Pancreas (tissue), 10 donors: ENCODE results near the gene CDC27. TPM values are rescaled to one million over a fixed set of nuclear protein-coding genes. Genes with fewer than 3 reads are reported as not detected.
"Not testable (repeated sequence)": the region's sequence is repeated elsewhere in the genome, so short reads cannot be mapped to it uniquely, and the experiment has no call there.

ENCODE experiments used
- ATAC-seq, 4 donors: fragments of 200-7000 bp; cut with Tn5 transposase; one replicate each; pipeline versions ENCODE4 v1.8.0 to v1.9.1; 2020; ENCODE audit warnings: mild to moderate bottlenecking in 4 of 4, moderate library complexity in 4 of 4
- DNase-seq, 6 donors: peaks; one replicate each; pipeline ENCODE4 v3.0.0-alpha.2; 2020
- FAIRE-seq: peaks from 2 replicates; lab custom pipeline; 2012; peaks lifted over from hg19 to GRCh38; lab: Jason Lieb, UNC
- H3K27ac ChIP-seq, 4 donors: fragments of 200-600 bp; sonication (generic); 1 replicate in 3 of 4; 2 replicates in 1 of 4; pipeline versions ENCODE4 v1.5.0 to v1.8.0; 2020
- H3K27me3 ChIP-seq, 4 donors: fragments of 200-600 bp; one replicate each; pipeline ENCODE4 v1.8.0; 2021
- H3K36me3 ChIP-seq, 3 donors: fragments of 200-600 bp; sonication (generic) in 1 of 3; one replicate each; pipeline versions ENCODE4 v1.5.0 to v1.8.0; 2020 to 2021
- H3K4me1 ChIP-seq, 3 donors: fragments of 200-600 bp; one replicate each; pipeline ENCODE4 v1.8.0; 2021
- H3K4me3 ChIP-seq, 4 donors: fragments of 200-600 bp; sonication (generic) in 2 of 4; one replicate each; pipeline versions ENCODE4 v1.5.0 to v1.8.0; 2020 to 2021
- H3K9me3 ChIP-seq, 4 donors: fragments of 200-600 bp; one replicate each; pipeline ENCODE4 v1.8.0; 2021
- WGBS, 2 donors: extraction: QIAGEN DNeasy Blood & Tissue Kit; methylation state at CpG; one replicate each; pipeline ENCODE4 v1.1.7; 2013; 5-methylcytosine and 5-hydroxymethylcytosine counted together
- intact Hi-C, 3 donors: fragments of 100-400 bp; cut with DNase I; formaldehyde crosslinking; loops; one replicate each; pipeline versions ENCODE4 v1.11.1 to v1.14.2; 2022
- polyA plus RNA-seq, 2 donors: library from polyadenylated mRNA; stranded (reverse); fragments of 200-250 nt; gene quantifications; one replicate each; pipeline ENCODE4 v1.2.3, GENCODE V29; 2013
- total RNA-seq, 6 donors: library from RNA; stranded (reverse); fragmentation: NEBNext Ultra II Directional in 4 of 6; extraction: Animal tissue kit (Norgen Biotek cat#: 25700) in 4 of 6; gene quantifications; one replicate each; pipeline versions ENCODE4 v1.2.1 to v1.2.4, GENCODE V29; 2021 to 2023
- TF ChIP-seq, protein P1 (sequence below), 4 donors: fragments of 200-600 bp; sonication (generic) in 3 of 4; IDR thresholded peaks; one replicate each; pipeline versions ENCODE4 v1.5.0 to v1.8.0; 2021; ENCODE audit warnings: antibody characterized with exemption in 4 of 4
- donor health status: healthy with polysubstance abuse.
- donor health status: DM: no; HTN: no; CAD: no; lungs with moderate emphysema.
- donor health status: DM: no; HTN: no; CAD: no.
- donor health status: control.
- donor health status: control.
- donor health status: Bipolar disorder and iron deficiency.
- donor health status: DM: yes; HTN: yes; CAD: no.
- donor health status: DM: no; HTN: no; CAD: no.
- donor health status: DM: no; HTN: no; CAD: no.
- donor health status: DM: yes; HTN: yes; CAD: no.

CDC27 gene
- total and polyA plus RNA-seq, 8 donors = 6.5 to 42.7 (median 26.3) TPM

- no peak overlapping the region for H3K4me3 ChIP-seq
These were observed 57.3 kb downstream of the CDC27 start for GRCh38 chr17:47131761-47132160.

GRCh38 chr17:47126835-47127234 lies 62.3 kb downstream of the CDC27 start:
- H3K9me3 ChIP-seq, DNase-seq, H3K4me1 ChIP-seq, FAIRE-seq, intact Hi-C loops, ATAC-seq, H3K27ac ChIP-seq, H3K27me3 ChIP-seq, H3K4me3 ChIP-seq: not testable (repeated sequence)
- 98 to 99% methylated on average over 3 of the region's 3 CpGs for WGBS, 2 donors
- H3K36me3 ChIP-seq = peaks cover 0 to 28% (median 0%) of the 10 kb centered on the region in 3 donors

More at GRCh38 chr17:47131761-47132160, 57.3 kb downstream of the CDC27 start:
- Histone ChIP-seq H3K27me3 (no peaks in the 10 kb centered on the region), H3K9me3 (no peaks in the 10 kb centered on the region), H3K27ac (no peak overlapping the region), H3K36me3 (peaks cover 0 to 23% (median 0%) of the 10 kb centered on the region in 3 donors), H3K4me1 (no peaks in the 10 kb centered on the region)
- FAIRE-seq (no peak), DNase-seq (no peak), ATAC-seq (no peak)
- intact Hi-C loops = no loop called here
- TF ChIP-seq, protein P1, sequence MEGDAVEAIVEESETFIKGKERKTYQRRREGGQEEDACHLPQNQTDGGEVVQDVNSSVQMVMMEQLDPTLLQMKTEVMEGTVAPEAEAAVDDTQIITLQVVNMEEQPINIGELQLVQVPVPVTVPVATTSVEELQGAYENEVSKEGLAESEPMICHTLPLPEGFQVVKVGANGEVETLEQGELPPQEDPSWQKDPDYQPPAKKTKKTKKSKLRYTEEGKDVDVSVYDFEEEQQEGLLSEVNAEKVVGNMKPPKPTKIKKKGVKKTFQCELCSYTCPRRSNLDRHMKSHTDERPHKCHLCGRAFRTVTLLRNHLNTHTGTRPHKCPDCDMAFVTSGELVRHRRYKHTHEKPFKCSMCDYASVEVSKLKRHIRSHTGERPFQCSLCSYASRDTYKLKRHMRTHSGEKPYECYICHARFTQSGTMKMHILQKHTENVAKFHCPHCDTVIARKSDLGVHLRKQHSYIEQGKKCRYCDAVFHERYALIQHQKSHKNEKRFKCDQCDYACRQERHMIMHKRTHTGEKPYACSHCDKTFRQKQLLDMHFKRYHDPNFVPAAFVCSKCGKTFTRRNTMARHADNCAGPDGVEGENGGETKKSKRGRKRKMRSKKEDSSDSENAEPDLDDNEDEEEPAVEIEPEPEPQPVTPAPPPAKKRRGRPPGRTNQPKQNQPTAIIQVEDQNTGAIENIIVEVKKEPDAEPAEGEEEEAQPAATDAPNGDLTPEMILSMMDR (IDR thresholded peaks at IDR 0.05) = no peak
- 100% methylated on average over 3 of the region's 3 CpGs for WGBS, 2 donors

DNA sequence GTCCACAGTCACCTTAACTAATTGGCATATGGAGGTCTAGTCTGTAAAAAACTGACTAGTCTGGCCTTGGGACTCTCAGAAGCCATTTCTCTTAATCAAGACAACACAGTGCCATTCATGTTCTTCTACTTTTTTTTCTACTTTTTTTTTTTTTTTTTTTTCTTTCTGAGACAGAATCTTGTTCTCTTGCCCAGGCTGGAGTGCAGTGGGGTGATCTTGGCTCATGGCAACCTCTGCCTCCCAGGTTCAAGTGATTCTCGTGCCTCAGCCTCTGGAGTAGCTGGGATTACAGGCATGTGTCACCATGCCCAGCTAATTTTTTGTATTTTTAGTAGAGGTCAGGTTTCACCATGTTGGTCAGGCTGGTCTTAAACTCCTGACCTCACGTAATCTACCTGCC lies 65.8 kb downstream of the CDC27 start:
- DNase-seq, ATAC-seq, H3K27me3 ChIP-seq, intact Hi-C loops, H3K27ac ChIP-seq, H3K9me3 ChIP-seq, H3K4me3 ChIP-seq, FAIRE-seq, H3K4me1 ChIP-seq: not testable (repeated sequence)
- WGBS, 2 donors = 86 to 91% methylated on average over 2 of the region's 2 CpGs
- H3K36me3 ChIP-seq = peaks cover 0 to 27% (median 0%) of the 10 kb centered on the region in 3 donors

DNA sequence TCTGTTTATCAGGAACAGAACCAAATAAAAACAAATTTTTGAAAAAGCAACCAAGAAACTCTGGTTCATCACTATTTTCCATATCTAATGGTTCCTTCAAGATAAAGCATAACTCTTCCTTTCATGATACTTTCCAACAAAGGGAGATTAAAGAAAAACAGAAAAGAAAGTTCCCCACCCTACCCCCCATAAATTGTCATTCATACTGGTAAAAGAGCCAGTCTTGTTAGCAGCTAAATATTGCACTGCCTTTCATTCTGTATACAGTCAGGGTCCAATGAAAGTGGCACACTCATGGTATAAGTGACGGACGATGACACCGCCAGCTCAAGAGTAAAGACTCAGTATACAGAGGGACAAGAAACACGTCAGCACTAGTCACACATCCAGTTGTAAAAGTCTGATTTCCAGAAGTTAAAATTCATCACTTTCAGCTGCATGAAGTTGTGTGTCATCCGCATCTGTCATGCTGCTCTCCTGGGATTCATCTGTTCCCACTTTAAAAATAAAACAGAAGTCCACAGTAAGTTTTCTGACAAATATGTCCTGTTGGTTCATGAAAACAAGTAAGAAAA lies 68.5 kb downstream of the CDC27 start:
- intact Hi-C loops = no loop called here
- H3K9me3 ChIP-seq = no peaks in the 10 kb centered on the region
- no peaks in the 10 kb centered on the region for H3K27me3 ChIP-seq
- TF ChIP-seq, protein P1 (IDR thresholded peaks at IDR 0.05) = no peak
- peaks cover 0 to 13% (median 0%) of the 10 kb centered on the region in 3 donors for H3K36me3 ChIP-seq
- FAIRE-seq (no peak), DNase-seq (no peak), ATAC-seq (no peak)
- H3K4me3 ChIP-seq = no peak overlapping the region
- no peaks in the 10 kb centered on the region for H3K4me1 ChIP-seq
- WGBS, 2 donors = 87 to 93% methylated on average over 5 of the region's 5 CpGs
- no peak overlapping the region for H3K27ac ChIP-seq

DNA sequence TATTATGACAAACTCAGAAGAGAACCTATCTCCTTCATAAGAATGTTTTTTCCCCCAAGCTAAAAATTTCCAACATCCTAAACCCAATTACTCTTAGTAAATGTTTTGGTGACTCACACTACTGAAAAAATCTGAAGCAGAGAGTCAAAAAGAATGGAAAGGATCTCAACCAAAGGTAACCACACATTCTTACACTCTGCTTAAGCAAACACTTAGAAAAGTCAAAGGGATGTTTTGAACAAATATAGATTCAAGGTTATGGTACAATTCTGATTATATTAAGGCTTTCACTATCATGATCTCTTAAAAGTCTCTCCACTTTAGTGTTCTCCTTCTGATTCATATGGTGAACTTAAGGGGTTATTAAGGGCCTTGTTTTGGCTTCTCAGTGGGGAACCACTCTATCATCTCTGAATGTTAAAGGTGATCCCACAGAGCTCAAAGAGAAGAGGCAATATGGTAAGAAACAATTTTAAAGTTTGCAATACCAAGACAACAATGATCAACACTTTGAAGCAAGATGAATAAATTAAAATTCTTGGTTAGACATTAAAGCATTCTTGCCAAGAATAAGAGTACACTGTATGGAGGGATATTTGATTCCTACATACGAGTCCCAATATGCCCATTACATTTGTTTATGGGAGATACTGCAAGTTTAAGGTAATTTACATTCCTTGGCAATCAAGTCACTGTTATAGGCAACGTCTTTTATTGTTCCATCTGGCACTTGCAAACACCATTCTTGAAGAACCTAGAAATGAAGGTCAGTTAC lies 69.2 kb downstream of the CDC27 start:
- FAIRE-seq (no peak), DNase-seq (no peak), ATAC-seq (no peak)
- H3K27ac ChIP-seq = no peak overlapping the region
- peaks cover 0 to 13% (median 0%) of the 10 kb centered on the region in 3 donors for H3K36me3 ChIP-seq
- no peaks in the 10 kb centered on the region for H3K27me3 ChIP-seq
- H3K4me1 ChIP-seq = no peaks in the 10 kb centered on the region
- intact Hi-C loops = no loop called here
- WGBS, 2 donors = 77 to 83% methylated on average over 2 of the region's 2 CpGs
- H3K4me3 ChIP-seq = no peak overlapping the region
- H3K9me3 ChIP-seq = no peaks in the 10 kb centered on the region
- TF ChIP-seq, protein P1 (IDR thresholded peaks at IDR 0.05) = no peak

DNA sequence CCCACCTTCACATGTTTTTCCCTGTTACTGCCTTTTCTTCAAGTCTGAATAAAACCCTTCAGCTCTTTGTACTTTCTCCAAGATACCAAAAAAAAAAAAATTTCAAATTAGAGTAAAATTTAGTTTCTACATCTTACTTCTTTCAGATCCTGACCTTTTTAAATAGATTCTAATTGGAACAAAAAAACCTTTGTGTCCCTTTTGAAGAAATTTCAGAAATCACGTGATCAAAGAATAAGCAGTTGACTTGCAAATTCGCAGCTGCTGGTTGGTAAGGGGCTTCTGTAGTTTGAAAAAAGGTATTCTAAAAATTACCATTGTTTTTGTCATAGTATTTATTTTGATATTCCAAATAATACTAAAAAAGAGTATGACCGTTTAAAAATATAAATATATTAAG lies 71.7 kb downstream of the CDC27 start:
- no peak overlapping the region for H3K4me3 ChIP-seq
- H3K4me1 ChIP-seq = no peaks in the 10 kb centered on the region
- H3K27me3 ChIP-seq = no peaks in the 10 kb centered on the region
- TF ChIP-seq, protein P1 (IDR thresholded peaks at IDR 0.05) = no peak
- ATAC-seq = no peak
- WGBS, 2 donors = 86 to 92% methylated on average over 3 of the region's 3 CpGs
- peaks cover 0 to 13% (median 0%) of the 10 kb centered on the region in 3 donors for H3K36me3 ChIP-seq
- intact Hi-C loops = no loop called here
- no peaks in the 10 kb centered on the region for H3K9me3 ChIP-seq
- no peak overlapping the region for H3K27ac ChIP-seq
- no peak for FAIRE-seq
- DNase-seq = no peak
